HG03103 (cell line): ENCODE data around the gene UACA.
"Not testable (repeated sequence)": the region's sequence is repeated elsewhere in the genome, so short reads cannot be mapped to it uniquely, and the experiment has no call there.

Experiments
- ATAC-seq: cut with Tn5 transposase; IDR thresholded peaks from one replicate; pipeline ENCODE4 v1.9.1; 2021; ENCODE audit warnings: low read depth; ENCODE audit not compliant: unreplicated experiment

The UACA gene, protein sequence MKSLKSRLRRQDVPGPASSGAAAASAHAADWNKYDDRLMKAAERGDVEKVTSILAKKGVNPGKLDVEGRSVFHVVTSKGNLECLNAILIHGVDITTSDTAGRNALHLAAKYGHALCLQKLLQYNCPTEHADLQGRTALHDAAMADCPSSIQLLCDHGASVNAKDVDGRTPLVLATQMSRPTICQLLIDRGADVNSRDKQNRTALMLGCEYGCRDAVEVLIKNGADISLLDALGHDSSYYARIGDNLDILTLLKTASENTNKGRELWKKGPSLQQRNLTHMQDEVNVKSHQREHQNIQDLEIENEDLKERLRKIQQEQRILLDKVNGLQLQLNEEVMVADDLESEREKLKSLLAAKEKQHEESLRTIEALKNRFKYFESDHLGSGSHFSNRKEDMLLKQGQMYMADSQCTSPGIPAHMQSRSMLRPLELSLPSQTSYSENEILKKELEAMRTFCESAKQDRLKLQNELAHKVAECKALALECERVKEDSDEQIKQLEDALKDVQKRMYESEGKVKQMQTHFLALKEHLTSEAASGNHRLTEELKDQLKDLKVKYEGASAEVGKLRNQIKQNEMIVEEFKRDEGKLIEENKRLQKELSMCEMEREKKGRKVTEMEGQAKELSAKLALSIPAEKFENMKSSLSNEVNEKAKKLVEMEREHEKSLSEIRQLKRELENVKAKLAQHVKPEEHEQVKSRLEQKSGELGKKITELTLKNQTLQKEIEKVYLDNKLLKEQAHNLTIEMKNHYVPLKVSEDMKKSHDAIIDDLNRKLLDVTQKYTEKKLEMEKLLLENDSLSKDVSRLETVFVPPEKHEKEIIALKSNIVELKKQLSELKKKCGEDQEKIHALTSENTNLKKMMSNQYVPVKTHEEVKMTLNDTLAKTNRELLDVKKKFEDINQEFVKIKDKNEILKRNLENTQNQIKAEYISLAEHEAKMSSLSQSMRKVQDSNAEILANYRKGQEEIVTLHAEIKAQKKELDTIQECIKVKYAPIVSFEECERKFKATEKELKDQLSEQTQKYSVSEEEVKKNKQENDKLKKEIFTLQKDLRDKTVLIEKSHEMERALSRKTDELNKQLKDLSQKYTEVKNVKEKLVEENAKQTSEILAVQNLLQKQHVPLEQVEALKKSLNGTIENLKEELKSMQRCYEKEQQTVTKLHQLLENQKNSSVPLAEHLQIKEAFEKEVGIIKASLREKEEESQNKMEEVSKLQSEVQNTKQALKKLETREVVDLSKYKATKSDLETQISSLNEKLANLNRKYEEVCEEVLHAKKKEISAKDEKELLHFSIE (N-terminal part only)

GRCh38 chr15:70763120-70763949 lies at the start of gene UACA:
Gene UACA, minus strand, starts transcription at chr15:70763558. Its CDS starts 151 bp downstream, at chr15:70763407.
- ATAC-seq = peak; percentile 89

DNA sequence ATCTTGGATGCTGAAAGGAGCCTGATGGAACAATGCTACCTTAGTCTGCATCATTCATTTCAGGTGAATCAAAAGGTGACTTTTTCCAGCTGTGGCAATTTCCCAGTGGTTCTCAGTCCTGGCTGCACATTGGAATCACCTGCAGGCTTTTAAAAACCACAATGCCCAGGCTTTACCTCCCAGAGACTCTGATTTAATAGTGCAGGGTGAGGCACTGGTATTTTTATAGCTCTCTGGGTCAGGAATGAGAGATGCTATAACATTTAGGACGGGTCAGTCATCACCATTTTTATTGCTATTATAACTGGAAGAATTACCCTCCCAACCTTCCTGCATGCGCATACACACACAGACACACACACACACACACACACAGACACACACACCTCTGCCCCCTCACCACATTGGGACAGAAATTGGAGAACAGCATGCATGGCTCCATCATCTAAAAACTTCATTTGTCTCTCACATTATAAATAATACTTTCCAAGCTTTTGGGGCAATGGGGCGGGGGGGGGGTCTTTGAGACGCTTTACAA lies 49.5 kb upstream of the UACA start:
- no peak for ATAC-seq

- no peak for ATAC-seq
Observed at GRCh38 chr15:70810916-70811578, 47.7 kb upstream of the UACA start.

GRCh38 chr15:70806992-70807712 lies 43.8 kb upstream of the UACA start:
- no peak for ATAC-seq

- not testable (repeated sequence) for ATAC-seq
Observed at GRCh38 chr15:70804388-70804787, 41.0 kb upstream of the UACA start.

GRCh38 chr15:70802629-70803028 lies 39.3 kb upstream of the UACA start:
- ATAC-seq = no peak

DNA sequence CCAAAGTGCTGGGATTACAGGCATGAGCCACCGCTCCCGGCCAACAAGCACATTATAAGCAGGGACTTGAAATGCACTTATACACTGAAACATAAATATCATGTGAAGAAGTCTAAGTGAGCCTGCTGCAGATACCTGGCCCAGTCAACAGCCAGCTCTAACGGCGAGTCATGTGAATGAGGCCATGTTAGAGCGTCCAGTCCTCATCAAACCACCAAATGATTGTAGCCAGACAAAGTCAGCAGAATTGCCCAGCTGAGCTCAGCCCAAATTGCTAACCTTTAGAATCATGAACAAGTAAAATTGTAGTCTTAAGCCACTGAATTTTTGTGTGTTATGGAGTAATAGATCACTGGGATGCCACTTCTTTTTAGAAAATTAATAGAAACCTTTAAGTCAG lies 37.8 kb upstream of the UACA start:
- no peak for ATAC-seq

DNA sequence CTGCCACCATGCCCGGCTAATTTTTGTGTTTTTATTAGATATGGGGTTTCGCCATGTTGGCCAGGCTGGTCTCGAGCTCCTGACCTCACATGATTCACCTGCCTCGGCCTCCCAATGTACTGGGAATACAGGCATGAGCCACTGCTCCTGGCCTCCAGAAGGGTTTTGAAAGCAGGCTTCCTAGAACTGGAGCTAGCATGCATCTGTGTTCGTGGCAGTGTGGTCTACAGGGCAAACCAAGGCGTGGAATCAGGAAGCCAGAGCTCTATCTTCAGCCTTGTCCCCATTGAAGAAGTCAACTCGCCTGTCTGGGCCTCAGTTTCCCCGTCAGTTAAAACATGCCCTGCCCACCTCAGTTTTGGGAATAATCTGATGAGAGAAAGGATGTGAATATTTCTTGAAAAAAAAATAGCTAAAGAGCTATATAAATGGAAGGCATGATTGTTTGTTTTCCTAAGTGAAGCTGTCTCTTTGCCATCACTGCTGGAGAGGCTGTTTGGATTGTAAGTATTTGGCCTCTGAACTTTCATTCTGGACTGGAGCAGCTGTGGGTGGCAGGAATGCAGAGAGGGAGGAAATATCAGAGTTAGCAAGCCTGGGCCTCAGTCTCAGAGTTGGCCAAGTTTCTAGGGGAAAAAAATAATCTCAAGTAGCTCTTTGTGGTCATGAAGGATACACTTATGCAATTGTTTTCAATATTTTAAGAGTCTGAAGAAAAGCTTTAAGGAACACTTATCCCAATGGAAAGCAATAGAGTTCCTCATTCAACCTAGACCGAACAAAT lies 36.5 kb upstream of the UACA start:
- no peak for ATAC-seq

GRCh38 chr15:70797464-70797863 lies 34.1 kb upstream of the UACA start:
- ATAC-seq = no peak

DNA sequence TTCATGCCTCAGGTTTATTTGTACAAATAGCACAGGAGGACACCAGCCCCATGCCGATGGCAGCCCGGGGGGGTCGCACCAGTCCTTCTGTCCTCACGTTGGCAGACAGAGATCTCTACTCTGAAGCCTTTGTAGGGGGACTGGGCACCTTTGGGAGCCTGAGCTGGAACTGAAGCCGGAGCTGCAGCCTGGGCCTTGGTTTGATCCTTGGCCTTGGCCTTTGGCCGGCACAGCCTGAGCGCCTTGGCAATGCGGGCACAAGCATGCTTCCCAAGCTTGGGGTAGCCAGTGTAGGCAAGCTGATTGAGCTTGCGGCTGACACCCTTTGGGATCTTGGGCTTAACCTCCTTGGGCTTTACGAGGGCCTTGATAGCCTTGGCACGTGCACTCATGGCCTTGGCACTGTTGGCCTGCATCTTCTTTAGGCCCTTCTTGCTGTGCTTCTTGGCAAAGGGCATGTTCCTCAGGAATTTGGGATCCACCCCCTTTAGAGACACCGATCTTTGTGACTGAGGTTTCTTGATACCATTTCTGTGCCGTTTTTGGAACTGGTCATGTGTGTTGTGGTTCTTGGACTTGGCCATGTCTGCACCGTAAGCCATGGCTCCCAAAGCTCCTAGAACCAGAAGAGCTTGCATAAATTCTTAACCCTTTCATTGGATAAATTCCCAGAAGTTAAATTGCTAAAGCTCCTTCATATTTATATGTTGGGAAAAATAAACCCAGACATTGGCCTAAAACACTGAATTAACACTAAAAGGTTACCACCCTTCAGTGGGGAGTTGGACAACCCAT lies 33.4 kb upstream of the UACA start:
- no peak for ATAC-seq

DNA sequence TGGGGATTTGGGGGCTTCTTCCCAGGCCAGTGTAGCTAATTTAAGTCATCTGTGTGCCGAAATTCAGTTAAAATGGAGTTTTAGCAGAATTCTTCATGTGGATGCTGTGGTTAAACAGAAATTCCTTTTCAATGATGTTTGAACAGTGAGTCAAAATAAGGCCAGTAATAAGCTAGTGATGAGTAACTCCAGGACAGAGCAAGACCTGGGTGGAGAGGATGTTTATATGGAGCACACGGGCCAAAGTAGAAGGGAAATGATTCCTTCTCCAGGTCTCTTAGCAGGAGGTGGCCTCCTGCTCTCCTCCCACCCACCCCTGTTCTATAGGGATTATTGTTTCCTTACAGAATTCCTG lies 31.9 kb upstream of the UACA start:
- ATAC-seq = no peak

- ATAC-seq = no peak
Observed at GRCh38 chr15:70794596-70795310, 31.4 kb upstream of the UACA start.

GRCh38 chr15:70793694-70794093 lies 30.3 kb upstream of the UACA start:
- ATAC-seq = no peak

- no peak for ATAC-seq
Observed at GRCh38 chr15:70792171-70792573, 28.8 kb upstream of the UACA start.

- ATAC-seq = no peak
Observed at GRCh38 chr15:70791259-70791658, 27.9 kb upstream of the UACA start.

GRCh38 chr15:70789213-70789612 lies 25.9 kb upstream of the UACA start:
- ATAC-seq = no peak
